HG03280 (cell line): ENCODE measurements around the gene TNC.

Experiments
- ATAC-seq: cut with Tn5 transposase; IDR thresholded peaks from one replicate; pipeline ENCODE4 v1.9.1; 2021; ENCODE audit warnings: mild to moderate bottlenecking, moderate library complexity; ENCODE audit not compliant: unreplicated experiment

TNC gene

GRCh38 chr9:115104908-115105307, 13.0 kb downstream of the TNC start:
- ATAC-seq, result no peak

- no peak for ATAC-seq
Measured at GRCh38 chr9:115103746-115104477, 14.0 kb downstream of the TNC start.

DNA sequence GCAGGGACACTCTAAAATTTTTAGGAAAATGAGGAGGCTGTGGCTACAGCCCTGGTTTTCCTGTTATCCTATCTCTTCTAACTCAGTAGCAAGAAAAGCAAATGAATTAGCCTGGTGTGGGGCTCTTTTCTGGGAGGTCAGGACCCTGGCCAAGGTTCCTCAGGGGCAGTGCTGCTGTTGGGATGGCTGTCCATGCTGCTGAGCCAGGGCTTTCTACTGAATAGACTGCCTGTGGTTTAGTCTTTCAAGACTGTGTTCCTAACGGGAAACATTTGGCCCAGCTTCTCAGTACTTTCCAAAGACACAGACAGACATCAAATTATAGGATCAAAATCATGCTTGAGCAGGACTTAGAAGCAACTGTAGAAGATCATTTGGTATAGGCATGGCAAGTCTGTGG, 18.1 kb downstream of the TNC start:
- no peak for ATAC-seq

GRCh38 chr9:115098226-115098965, 19.6 kb downstream of the TNC start:
- no peak for ATAC-seq

DNA sequence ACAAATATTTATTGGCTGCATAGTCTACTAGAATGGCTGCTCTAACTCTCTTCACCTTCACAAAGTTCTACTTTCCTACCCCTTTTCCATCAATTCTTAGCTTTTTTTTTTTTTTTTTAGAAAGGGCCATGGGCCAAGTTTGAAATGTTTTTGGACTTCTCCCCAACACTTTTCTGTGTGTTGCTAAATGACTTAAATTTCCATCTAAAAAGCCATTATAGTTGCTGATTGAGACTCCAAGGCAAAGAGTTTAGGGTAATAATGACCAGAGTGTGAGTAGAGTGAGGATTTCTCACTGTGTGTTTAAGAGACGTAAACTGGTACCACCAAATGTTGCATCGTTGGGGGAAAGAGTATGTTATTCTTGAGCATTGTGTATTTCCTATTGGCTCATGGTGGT, 24.4 kb downstream of the TNC start:
- no peak for ATAC-seq

DNA sequence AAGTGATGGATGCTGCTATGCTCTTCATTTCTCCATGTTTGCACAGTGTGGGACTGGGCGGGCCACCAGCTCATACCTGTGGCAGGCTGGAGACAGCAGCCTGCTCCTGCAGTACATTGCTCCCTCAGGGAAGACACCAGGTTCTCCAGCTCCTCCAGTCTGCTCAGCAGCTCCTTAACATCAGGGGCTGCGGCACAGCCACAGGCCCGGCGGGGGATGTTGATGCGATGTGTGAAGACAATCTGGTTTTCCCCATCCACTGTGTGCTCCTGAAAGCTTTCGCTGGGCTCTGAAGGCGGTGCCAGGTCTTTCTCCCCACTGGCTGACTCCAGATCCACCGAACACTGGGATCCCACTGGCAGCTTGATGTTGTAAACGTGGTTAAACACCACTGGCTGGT, 27.5 kb downstream of the TNC start:
- no peak for ATAC-seq

DNA sequence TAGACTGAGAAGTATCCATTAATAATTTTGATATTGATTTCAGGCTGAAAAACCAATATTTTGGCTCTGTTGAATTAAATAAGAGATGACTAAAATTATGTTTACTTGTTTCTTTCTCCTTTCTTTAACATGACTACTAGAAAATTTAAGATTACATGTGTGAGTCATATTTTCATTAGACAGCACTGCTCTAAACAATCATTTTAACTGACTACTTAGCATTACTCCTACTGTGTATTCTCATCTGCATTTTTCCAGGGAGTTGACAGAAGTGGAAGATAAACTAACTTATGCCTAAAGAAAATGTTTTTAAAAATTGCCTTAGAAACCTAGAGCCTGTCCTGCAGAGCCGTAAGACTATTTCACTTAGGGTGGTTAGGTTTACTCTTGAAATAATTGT, 29.1 kb downstream of the TNC start:
- no peak for ATAC-seq

- ATAC-seq, result no peak
Measured at GRCh38 chr9:115086886-115087285, 31.1 kb downstream of the TNC start.

DNA sequence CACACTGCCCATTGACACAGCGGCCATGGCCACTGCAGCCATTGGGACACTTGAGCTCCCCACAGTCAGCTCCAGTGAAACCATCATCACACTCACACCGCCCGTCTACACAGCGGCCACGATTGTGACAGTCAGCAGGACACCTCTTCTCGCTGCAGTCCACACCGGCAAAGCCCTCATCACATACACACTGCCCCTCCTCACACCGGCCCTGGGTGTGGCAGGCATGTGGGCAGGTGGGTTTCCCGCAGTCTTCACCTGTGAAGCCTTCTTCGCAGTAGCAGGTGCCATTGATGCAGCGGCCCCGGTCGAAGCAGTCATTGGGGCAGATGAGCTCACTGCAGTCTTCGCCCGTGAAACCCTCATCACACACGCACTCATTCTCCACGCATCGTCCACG, 31.5 kb downstream of the TNC start:
- no peak for ATAC-seq

GRCh38 chr9:115085773-115086377, 32.1 kb downstream of the TNC start:
- ATAC-seq, result no peak

DNA sequence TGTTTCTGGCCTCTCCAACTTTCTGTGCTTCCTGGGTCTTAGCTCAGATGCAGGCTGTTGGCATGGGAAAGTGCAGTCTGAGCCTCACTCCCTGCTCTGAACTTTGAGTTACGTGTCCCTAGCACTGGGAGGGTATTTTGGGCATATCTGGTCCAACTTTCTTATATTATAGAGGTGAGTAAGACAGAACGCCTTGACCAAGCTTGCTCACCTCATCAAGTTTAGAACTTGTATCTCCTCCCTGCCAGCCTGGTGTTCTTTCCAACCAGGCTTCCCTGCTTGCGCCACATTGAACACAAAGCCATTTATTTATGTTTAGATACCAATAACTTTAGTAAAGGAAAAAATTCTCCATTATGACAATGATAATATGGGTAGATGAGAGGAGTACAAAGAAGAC, 33.2 kb downstream of the TNC start:
- ATAC-seq, result no peak

- no peak for ATAC-seq
Measured at GRCh38 chr9:115084157-115084556, 33.8 kb downstream of the TNC start.

- no peak for ATAC-seq
Measured at GRCh38 chr9:115080242-115080641, 37.7 kb downstream of the TNC start.

GRCh38 chr9:115079156-115079555, 38.8 kb downstream of the TNC start:
- ATAC-seq, result no peak

DNA sequence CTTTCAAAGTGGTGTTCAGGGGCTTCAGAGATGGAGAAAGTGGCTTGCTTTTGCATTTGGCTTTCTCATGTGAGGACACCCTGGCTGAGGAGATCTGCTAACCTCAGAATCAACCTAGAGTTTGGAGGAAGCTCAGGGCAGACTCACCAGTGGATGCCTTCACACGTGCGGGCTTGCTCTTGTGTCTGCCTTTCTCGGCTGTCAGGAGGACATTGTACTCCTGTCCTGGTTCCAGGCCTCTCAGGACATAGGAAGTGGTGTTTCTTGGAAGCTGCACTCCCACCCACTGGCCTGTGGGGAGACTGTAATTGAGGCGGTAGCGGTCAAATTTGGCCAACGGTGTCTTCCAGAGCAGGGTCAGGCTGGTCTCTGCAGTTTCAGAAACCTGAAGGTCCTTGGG, 44.5 kb downstream of the TNC start:
- no peak for ATAC-seq

GRCh38 chr9:115071176-115071575, 46.8 kb downstream of the TNC start:
- ATAC-seq, result no peak

- no peak for ATAC-seq
Measured at GRCh38 chr9:115069771-115070170, 48.2 kb downstream of the TNC start.

- no peak for ATAC-seq
Measured at GRCh38 chr9:115069302-115069701, 48.7 kb downstream of the TNC start.

GRCh38 chr9:115068031-115068430, 49.9 kb downstream of the TNC start:
- ATAC-seq, result no peak

GRCh38 chr9:115063058-115063845, 54.7 kb downstream of the TNC start:
- ATAC-seq, result no peak

DNA sequence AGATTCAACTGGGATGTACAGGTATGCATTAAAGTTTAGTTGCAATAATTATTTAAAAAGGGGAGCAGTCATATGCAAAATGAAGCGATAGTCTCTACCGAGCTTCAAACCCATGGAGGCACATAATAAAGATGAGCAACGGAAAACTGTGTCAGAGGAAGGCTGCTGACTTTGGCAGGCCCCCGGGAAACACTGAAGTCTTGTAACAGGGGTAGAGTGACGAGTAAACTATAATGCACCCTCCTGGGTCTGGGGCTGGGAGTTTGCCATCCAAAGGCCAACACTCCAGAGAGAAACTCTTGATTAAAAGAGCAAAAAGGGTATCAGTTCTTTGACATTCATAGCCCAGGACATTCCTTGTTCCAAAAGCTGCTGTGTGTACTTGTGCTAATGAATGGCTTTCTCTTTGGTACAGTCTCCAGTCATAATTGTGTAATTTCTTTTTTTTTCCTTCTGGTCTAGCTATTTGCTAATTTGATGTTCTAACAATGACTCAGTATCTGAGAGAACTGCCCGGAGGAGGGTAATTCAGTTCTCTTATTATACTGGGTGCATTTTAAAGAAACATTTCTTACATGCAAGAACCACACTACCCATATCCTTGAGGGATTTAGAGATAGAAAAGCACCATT, 59.2 kb downstream of the TNC start:
- ATAC-seq, result no peak
